T-cell (primary cell): ENCODE results near the gene PKD2L1. TPM values are rescaled to one million over a fixed set of nuclear protein-coding genes. Genes with fewer than 3 reads are reported as not detected.

Experiments used
- ATAC-seq, 4 experiments: fragments of 200-7000 bp in 3 of 4; fragments of 150-1000 bp in 1 of 4; cut with Tn5 transposase; replicated peaks in 1 of 4; 1 replicate in 3 of 4; 2 replicates in 1 of 4; pipeline ENCODE4 v1.10.0; 2021; ENCODE audit warnings: moderate library complexity in 3 of 4, mild to moderate bottlenecking in 2 of 4, moderate number of reproducible peaks in 1 of 4
- CTCF ChIA-PET, 2 donors: fragments of 300-600 bp; sonication (Branson Sonifier 250); formaldehyde crosslinking; loops; one replicate each; lab custom pipeline; 2022; ENCODE audit warnings: antibody characterized with exemption in 2 of 2; lab: Charles Lee
- POLR2A ChIA-PET, 2 donors: fragments of 300-600 bp; sonication (Branson Sonifier 250); formaldehyde crosslinking; loops; one replicate each; lab custom pipeline; 2022; ENCODE audit warnings: antibody characterized with exemption in 2 of 2; lab: Charles Lee
- DNase-seq, 35 experiments: peaks; one replicate each; pipeline versions ENCODE4 v3.0.0 to v3.0.0-alpha.2; 2013 to 2023
- H3K27ac ChIP-seq: one replicate; pipeline ENCODE4 v1.5.1; 2013; ENCODE audit warnings: low read length
- H3K27me3 ChIP-seq, 2 experiments: replicated peaks in 1 of 2; 1 replicate in 1 of 2; 2 replicates in 1 of 2; pipeline versions ENCODE4 v1.6.1 to v1.7.0; 2013; ENCODE audit warnings: low read length in 1 of 2, mixed read lengths in 1 of 2; ENCODE audit not compliant: control insufficient read depth in 2 of 2, insufficient read depth in 2 of 2; ENCODE audit errors: extremely low read depth in 1 of 2
- H3K36me3 ChIP-seq, 2 donors: 1 replicate in 1 of 2; 2 replicates in 1 of 2; pipeline versions ENCODE4 v1.6.1 to v1.7.0; 2013; ENCODE audit warnings: low read length in 1 of 2; ENCODE audit not compliant: control insufficient read depth in 2 of 2, insufficient read depth in 1 of 2; ENCODE audit errors: extremely low read depth in 1 of 2
- H3K4me1 ChIP-seq, 2 experiments: 1 replicate in 1 of 2; 2 replicates in 1 of 2; pipeline versions ENCODE4 v1.6.1 to v1.7.0; 2013; ENCODE audit warnings: low read length in 2 of 2, mixed read lengths in 1 of 2; ENCODE audit not compliant: insufficient read depth in 2 of 2, control insufficient read depth in 1 of 2; ENCODE audit errors: extremely low read depth in 1 of 2
- H3K4me3 ChIP-seq, 2 donors: 1 replicate in 1 of 2; 2 replicates in 1 of 2; pipeline versions ENCODE4 v1.5.1 to v1.7.0; 2013; ENCODE audit warnings: mild to moderate bottlenecking in 2 of 2, low read length in 1 of 2, moderate library complexity in 1 of 2; ENCODE audit not compliant: control insufficient read depth in 1 of 2; ENCODE audit errors: extremely low read depth in 1 of 2
- H3K9me3 ChIP-seq: 2 replicates; pipeline ENCODE4 v1.7.0; 2013
- H3K27ac Mint-ChIP-seq, 2 donors: one replicate each; pipeline ENCODE4 v1.8.0; 2020 to 2021; ENCODE audit warnings: mild to moderate bottlenecking in 2 of 2, mixed read lengths in 2 of 2
- H3K27me3 Mint-ChIP-seq, 2 donors: one replicate each; pipeline ENCODE4 v1.8.0; 2021 to 2022; ENCODE audit warnings: mixed read lengths in 2 of 2
- H3K36me3 Mint-ChIP-seq: one replicate; pipeline ENCODE4 v1.8.0; 2021; ENCODE audit warnings: mixed read lengths
- H3K4me1 Mint-ChIP-seq, 3 donors: one replicate each; pipeline ENCODE4 v1.8.0; 2020 to 2022; ENCODE audit warnings: mixed read lengths in 3 of 3, mild to moderate bottlenecking in 1 of 3
- H3K4me3 Mint-ChIP-seq, 3 donors: one replicate each; pipeline ENCODE4 v1.8.0; 2020 to 2022; ENCODE audit warnings: mild to moderate bottlenecking in 3 of 3, mixed read lengths in 3 of 3, moderate library complexity in 3 of 3
- H3K9me3 Mint-ChIP-seq, 3 donors: one replicate each; pipeline ENCODE4 v1.8.0; 2020 to 2022; ENCODE audit warnings: mixed read lengths in 3 of 3
- WGBS: methylation state at CpG from one replicate; pipeline ENCODE4 v1.1.5; 2013; ENCODE audit warnings: missing lambda C conversion rate; ENCODE audit not compliant: insufficient coverage; 5-methylcytosine and 5-hydroxymethylcytosine counted together
- total RNA-seq, 35 experiments: library from RNA in 6 of 35; stranded (reverse) in 6 of 35; fragments of 120-200 nt in 1 of 35; gene quantifications; one replicate each; pipeline versions ENCODE4 v1.2.1 to v1.2.4 and lab custom pipeline; 2013 to 2026

Gene PKD2L1
- total RNA-seq, 5 donors from 2014 or later (not counting 1 experiment from before 2014, with no cell fraction given): not detected

GRCh38 chr10:100245484-100246220, 84.4 kb downstream of the PKD2L1 start:
- H3K36me3 ChIP-seq: peaks cover 5 to 82% of the 10 kb centered on the region in 2 donors
- Mint-ChIP-seq H3K27ac (no peak overlapping the region), H3K9me3 (no peaks in the 10 kb centered on the region), H3K4me3 (no peak overlapping the region), H3K27me3 (no peaks in the 10 kb centered on the region), H3K4me1 (peaks cover 0 to under 1% (median under 1%) of the 10 kb centered on the region in 3 donors), H3K36me3 (peaks cover 59% of the 10 kb centered on the region)
- H3K27ac ChIP-seq: no peak overlapping the region
- no peak overlapping the region for H3K4me3 ChIP-seq
- H3K4me1 ChIP-seq: no peaks in the 10 kb centered on the region
- POLR2A ChIA-PET: no interaction called here
- H3K9me3 ChIP-seq: no peaks in the 10 kb centered on the region
- H3K27me3 ChIP-seq: no peaks in the 10 kb centered on the region
- ATAC-seq (no peak), DNase-seq (no peak)
- CTCF ChIA-PET: interaction anchor here in 1 of 2 donors (1.3 kb wide), 1 partner anchor 9 kb away, joined by 3 read pairs; no protein-coding TSS in a partner anchor
- 82% methylated on average over 2 of the region's 5 CpGs for whole genome bisulfite sequencing

DNA sequence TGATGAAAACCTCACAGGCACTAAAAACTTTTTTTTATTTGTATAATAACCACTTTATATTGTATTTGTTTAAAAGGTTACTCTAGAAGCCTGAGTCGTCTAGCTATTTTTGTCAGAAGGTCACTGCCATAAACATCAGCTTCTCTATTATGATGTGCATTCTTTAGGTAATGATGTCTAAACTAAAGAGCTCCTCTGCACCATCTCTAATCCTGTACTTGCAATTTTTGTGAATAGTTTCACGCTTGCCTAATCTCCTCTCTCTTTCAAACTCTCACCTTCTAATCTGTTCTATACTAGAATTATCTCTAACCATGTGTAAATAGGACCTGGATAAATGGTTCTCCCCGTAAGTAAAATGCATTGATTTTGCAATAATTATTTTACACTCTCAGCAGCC, 90.2 kb downstream of the PKD2L1 start:
- ChIA-PET CTCF (interaction anchor here in 1 of 2 donors (0.6 kb wide), 1 partner anchor 16 kb away, joined by 4 read pairs; no protein-coding TSS in a partner anchor), POLR2A (no interaction called here)
- Mint-ChIP-seq H3K9me3 (no peaks in the 10 kb centered on the region), H3K4me3 (no peak overlapping the region), H3K36me3 (peaks cover 53% of the 10 kb centered on the region), H3K4me1 (peaks cover 0 to 3% (median 2%) of the 10 kb centered on the region in 3 donors), H3K27me3 (no peaks in the 10 kb centered on the region), H3K27ac (no peak overlapping the region)
- no peak for DNase-seq
- Histone ChIP-seq H3K27me3 (no peaks in the 10 kb centered on the region), H3K36me3 (peaks cover 11 to 81% of the 10 kb centered on the region in 2 donors), H3K4me1 (no peaks in the 10 kb centered on the region), H3K4me3 (no peak overlapping the region), H3K27ac (no peak overlapping the region), H3K9me3 (no peaks in the 10 kb centered on the region)
- no peak for ATAC-seq
- WGBS: no CpG with 5 or more reads among the region's 3 CpGs

GRCh38 chr10:100238429-100238828, 91.6 kb downstream of the PKD2L1 start:
- Mint-ChIP-seq H3K9me3 (no peaks in the 10 kb centered on the region), H3K27me3 (no peaks in the 10 kb centered on the region), H3K4me1 (peaks cover 0 to 3% (median 2%) of the 10 kb centered on the region in 3 donors), H3K27ac (no peak overlapping the region), H3K4me3 (no peak overlapping the region), H3K36me3 (peaks cover 58% of the 10 kb centered on the region)
- Histone ChIP-seq H3K4me3 (no peak overlapping the region), H3K27ac (no peak overlapping the region), H3K36me3 (peaks cover 11 to 83% of the 10 kb centered on the region in 2 donors), H3K4me1 (no peaks in the 10 kb centered on the region), H3K9me3 (no peaks in the 10 kb centered on the region), H3K27me3 (no peaks in the 10 kb centered on the region)
- ChIA-PET CTCF (no interaction called here), POLR2A (interaction anchor here in 1 of 2 donors (0.5 kb wide), 1 partner anchor 20 kb away, joined by 5 read pairs; no protein-coding TSS in a partner anchor)
- 80% methylated on average over 3 of the region's 7 CpGs for WGBS
- DNase-seq (no peak), ATAC-seq (no peak)

Other genes with a start within 250 kb of the PKD2L1 start
- not detected for gene CPN1, start 248.4 kb downstream of the PKD2L1 start, total RNA-seq
- gene ERLIN1, start 144.2 kb downstream of the PKD2L1 start, total RNA-seq: 10 to 100 TPM in 2 of 5 donors, 1 to 10 TPM in 3; 4.1 to 11.6 (median 8.9) TPM
- 10 to 100 TPM; 16.5 to 18.7 (median 17.2) TPM for gene CHUK, start 100.6 kb downstream of the PKD2L1 start, total RNA-seq
- 10 to 100 TPM; 37.2 to 43.9 (median 39.2) TPM for gene CWF19L1, start 62.6 kb downstream of the PKD2L1 start, total RNA-seq
- gene BLOC1S2, start 43.5 kb downstream of the PKD2L1 start, total RNA-seq: 10 to 100 TPM; 30.2 to 44.1 (median 38.0) TPM
- gene SCD, start 17.0 kb upstream of the PKD2L1 start, total RNA-seq: 1 to 10 TPM; 2.1 to 5.7 (median 4.7) TPM
- under 1 TPM in 2 of 5 donors, not detected in 3; 0.20 to 0.23 TPM for gene WNT8B, start 132.8 kb upstream of the PKD2L1 start, total RNA-seq
- 10 to 100 TPM; 47.6 to 80.6 (median 50.2) TPM for gene SEC31B, start 189.6 kb upstream of the PKD2L1 start, total RNA-seq
- 100 to 1,000 TPM; 138 to 175 (median 166) TPM for gene NDUFB8, start 199.6 kb upstream of the PKD2L1 start, total RNA-seq
- 10 to 100 TPM; 40.9 to 53.4 (median 51.9) TPM for gene HIF1AN, start 205.7 kb upstream of the PKD2L1 start, total RNA-seq